Skeletal muscle satellite cell (primary cell): ENCODE measurements around the gene RBFOX1.

Experiments used
- H3K27me3 ChIP-seq: 2 replicates; pipeline ENCODE4 v1.7.0; 2013; ENCODE audit warnings: low read length; ENCODE audit not compliant: control insufficient read depth, insufficient read depth
- H3K36me3 ChIP-seq: 2 replicates; pipeline ENCODE4 v1.7.0; 2013; ENCODE audit warnings: mild to moderate bottlenecking, control low read depth, low read length; ENCODE audit not compliant: insufficient read depth
- H3K4me1 ChIP-seq: 2 replicates; pipeline ENCODE4 v1.7.0; 2013; ENCODE audit warnings: low read length; ENCODE audit not compliant: control insufficient read depth, insufficient read depth
- H3K4me2 ChIP-seq: 2 replicates; pipeline ENCODE4 v1.7.0; 2013; ENCODE audit warnings: mild to moderate bottlenecking, low read length
- H3K4me3 ChIP-seq: 2 replicates; pipeline ENCODE4 v1.7.0; 2013; ENCODE audit warnings: low read length
- H3K9ac ChIP-seq: 2 replicates; pipeline ENCODE4 v1.7.0; 2013; ENCODE audit warnings: mild to moderate bottlenecking, low read depth, low read length, moderate library complexity
- H3K9me3 ChIP-seq: replicated peaks from 2 replicates; pipeline ENCODE4 v1.7.0; 2013; ENCODE audit warnings: mild to moderate bottlenecking, control low read depth, low read length

Gene RBFOX1

DNA sequence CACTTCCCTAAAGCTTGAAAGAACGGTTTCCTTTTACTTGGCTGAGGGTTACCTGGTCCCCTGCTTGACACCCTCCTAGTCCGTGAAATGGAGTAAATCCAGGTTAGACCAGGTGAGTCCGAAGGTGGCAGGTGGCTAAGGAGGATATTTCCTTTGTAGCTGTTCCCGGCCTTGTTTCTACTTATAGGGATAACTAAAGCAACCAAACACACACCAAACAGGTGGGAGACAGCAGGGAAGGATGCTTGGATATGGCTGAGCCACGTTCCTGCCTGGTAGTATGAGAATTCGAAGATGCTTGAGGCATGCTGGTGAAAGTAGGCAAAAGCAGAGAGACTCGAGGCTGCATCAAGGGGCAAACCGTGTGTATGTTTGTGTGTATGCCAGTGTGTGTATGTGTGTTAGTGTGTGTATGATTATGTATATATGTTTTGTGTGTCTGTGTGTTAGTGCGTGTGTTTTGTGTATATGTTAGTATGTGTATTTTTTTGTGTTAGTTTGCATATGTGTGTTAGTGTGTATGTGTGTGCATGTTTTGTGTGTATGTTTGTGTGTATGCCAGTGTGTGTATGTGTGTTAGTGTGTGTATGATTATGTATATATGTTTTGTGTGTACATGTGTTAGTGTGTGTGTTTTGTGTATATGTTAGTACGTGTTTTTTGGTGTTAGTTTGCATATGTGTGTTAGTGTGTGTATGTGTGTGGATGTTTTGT, 28.9 kb downstream of the RBFOX1 start:
- peaks cover 9% of the 10 kb centered on the region for H3K4me1 ChIP-seq
- H3K36me3 ChIP-seq: no peaks in the 10 kb centered on the region

GRCh38 chr16:7362231-7362630, 29.6 kb downstream of the RBFOX1 start:
- H3K27me3 ChIP-seq: no peaks in the 10 kb centered on the region
- peaks cover 9% of the 10 kb centered on the region for H3K4me1 ChIP-seq
- H3K9ac ChIP-seq: no peak overlapping the region
- H3K4me3 ChIP-seq: no peak overlapping the region
- H3K36me3 ChIP-seq: no peaks in the 10 kb centered on the region
- no peak overlapping the region for H3K4me2 ChIP-seq
- no peaks in the 10 kb centered on the region for H3K9me3 ChIP-seq

More for the DNA sequence above, 28.9 kb downstream of the RBFOX1 start:
- no peaks in the 10 kb centered on the region for H3K9me3 ChIP-seq
- H3K9ac ChIP-seq: no peak overlapping the region
- H3K27me3 ChIP-seq: no peaks in the 10 kb centered on the region
- no peak overlapping the region for H3K4me2 ChIP-seq
- no peak overlapping the region for H3K4me3 ChIP-seq

DNA sequence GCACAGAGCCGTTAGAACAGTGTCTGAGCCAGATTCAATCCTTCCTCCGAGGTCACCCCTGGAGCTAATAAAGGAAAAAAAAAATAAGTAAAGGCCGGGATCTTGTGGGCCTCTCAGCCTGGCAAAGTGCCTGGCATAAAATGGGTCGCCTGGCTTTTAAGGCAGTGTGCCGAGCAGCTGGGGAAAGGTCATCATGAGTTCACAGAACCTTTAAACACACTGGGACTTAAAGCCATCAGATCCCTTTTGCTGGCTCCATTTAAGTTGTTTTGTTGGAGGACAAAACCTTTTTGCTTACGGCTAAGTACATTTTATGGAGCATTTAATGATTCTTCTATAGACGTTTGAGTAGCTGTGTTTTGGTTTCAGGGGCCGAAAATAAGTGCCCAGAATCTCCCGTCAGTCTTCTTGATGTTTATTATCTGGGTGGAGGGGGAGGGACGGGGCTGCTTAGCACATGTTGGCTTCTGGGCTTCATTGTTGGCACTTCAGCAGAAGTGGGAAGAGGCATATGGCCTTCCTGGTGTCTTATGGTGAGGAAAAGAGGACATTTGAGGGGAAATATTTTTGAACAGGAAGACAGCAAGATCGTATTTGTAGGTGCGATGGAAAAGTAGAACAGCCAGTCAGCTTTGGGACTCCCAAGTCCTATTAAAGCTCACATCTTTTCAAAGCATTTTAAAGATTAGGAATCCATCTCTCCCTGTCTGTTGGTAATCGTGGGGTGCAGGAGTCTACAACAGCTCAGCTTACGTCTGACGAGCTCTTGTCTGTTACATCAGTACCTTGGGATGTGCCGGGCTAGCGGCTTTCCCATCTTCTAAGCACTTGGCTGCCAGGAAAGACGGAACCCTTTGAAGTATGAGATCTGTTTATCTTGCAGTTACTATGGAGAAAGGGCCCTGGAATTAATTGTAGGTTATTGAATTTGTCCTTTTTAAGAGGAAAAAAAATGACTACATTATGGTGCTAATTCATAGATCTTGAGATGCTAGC, 31.1 kb downstream of the RBFOX1 start:
- no peak overlapping the region for H3K4me3 ChIP-seq
- H3K4me2 ChIP-seq: no peak overlapping the region
- peaks cover 9% of the 10 kb centered on the region for H3K4me1 ChIP-seq
- H3K36me3 ChIP-seq: no peaks in the 10 kb centered on the region
- H3K9me3 ChIP-seq: no peaks in the 10 kb centered on the region
- H3K27me3 ChIP-seq: no peaks in the 10 kb centered on the region
- no peak overlapping the region for H3K9ac ChIP-seq

DNA sequence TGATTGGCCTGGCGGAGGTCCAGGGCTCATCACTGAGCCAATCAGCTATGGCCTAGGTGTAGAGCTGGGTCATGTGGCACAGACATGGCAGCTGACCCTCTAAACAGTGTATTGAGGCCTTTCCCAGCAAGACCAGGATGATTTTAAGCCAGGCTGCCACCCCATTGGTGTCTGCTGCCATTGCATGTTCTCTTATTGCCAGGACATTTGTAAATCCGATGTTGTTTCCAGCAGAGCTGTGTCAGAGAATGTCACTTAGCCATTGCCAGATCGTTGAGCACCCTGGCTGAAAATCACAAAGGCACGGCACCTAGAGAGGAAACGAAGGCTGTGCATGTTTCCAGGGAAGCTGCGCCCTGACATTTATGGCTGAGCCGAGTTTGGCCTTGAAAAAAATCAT, 33.4 kb downstream of the RBFOX1 start:
- H3K4me1 ChIP-seq: peaks cover 9% of the 10 kb centered on the region
- no peaks in the 10 kb centered on the region for H3K9me3 ChIP-seq
- no peak overlapping the region for H3K9ac ChIP-seq
- H3K27me3 ChIP-seq: no peaks in the 10 kb centered on the region
- no peaks in the 10 kb centered on the region for H3K36me3 ChIP-seq
- no peak overlapping the region for H3K4me2 ChIP-seq
- no peak overlapping the region for H3K4me3 ChIP-seq

GRCh38 chr16:7366993-7367880, 34.6 kb downstream of the RBFOX1 start:
- H3K4me2 ChIP-seq: no peak overlapping the region
- H3K9ac ChIP-seq: no peak overlapping the region
- no peak overlapping the region for H3K4me3 ChIP-seq
- H3K27me3 ChIP-seq: no peaks in the 10 kb centered on the region
- no peaks in the 10 kb centered on the region for H3K9me3 ChIP-seq
- peaks cover 9% of the 10 kb centered on the region for H3K4me1 ChIP-seq
- H3K36me3 ChIP-seq: no peaks in the 10 kb centered on the region

GRCh38 chr16:7369204-7369603, 36.6 kb downstream of the RBFOX1 start:
- no peaks in the 10 kb centered on the region for H3K27me3 ChIP-seq
- no peak overlapping the region for H3K4me2 ChIP-seq
- H3K9me3 ChIP-seq: no peaks in the 10 kb centered on the region
- H3K4me3 ChIP-seq: no peak overlapping the region
- H3K4me1 ChIP-seq: no peaks in the 10 kb centered on the region
- no peaks in the 10 kb centered on the region for H3K36me3 ChIP-seq
- no peak overlapping the region for H3K9ac ChIP-seq

GRCh38 chr16:7372095-7372494, 39.5 kb downstream of the RBFOX1 start:
- Histone ChIP-seq H3K4me3 (no peak overlapping the region), H3K9ac (no peak overlapping the region), H3K9me3 (no peaks in the 10 kb centered on the region), H3K36me3 (no peaks in the 10 kb centered on the region), H3K4me1 (no peaks in the 10 kb centered on the region), H3K27me3 (no peaks in the 10 kb centered on the region), H3K4me2 (no peak overlapping the region)

DNA sequence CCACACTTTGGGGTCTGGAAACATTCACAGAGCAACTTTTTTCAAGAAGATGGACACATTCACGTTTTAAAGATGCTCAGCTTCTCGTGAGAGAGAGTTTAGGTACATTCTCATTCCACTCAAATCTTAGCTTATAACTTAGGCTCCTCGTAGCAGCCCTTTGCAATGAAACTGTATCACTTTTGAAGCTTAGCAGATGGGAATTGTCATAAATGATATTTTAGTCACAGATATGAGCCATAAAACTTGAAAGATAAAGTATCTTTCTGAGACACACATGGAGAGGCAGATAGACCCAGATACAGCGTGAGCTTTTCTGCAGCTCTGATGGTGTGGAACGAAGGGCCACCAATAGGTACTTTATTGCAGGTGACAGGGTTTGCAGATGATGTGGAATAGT, 41.1 kb downstream of the RBFOX1 start:
- Histone ChIP-seq H3K4me2 (no peak overlapping the region), H3K9ac (no peak overlapping the region), H3K9me3 (no peaks in the 10 kb centered on the region), H3K4me1 (no peaks in the 10 kb centered on the region), H3K27me3 (no peaks in the 10 kb centered on the region), H3K4me3 (no peak overlapping the region), H3K36me3 (no peaks in the 10 kb centered on the region)

- H3K27me3 ChIP-seq: no peaks in the 10 kb centered on the region
- no peaks in the 10 kb centered on the region for H3K36me3 ChIP-seq
- H3K4me3 ChIP-seq: no peak overlapping the region
- H3K4me2 ChIP-seq: no peak overlapping the region
- H3K4me1 ChIP-seq: no peaks in the 10 kb centered on the region
- no peaks in the 10 kb centered on the region for H3K9me3 ChIP-seq
- no peak overlapping the region for H3K9ac ChIP-seq
These were observed 42.0 kb downstream of the RBFOX1 start for GRCh38 chr16:7374614-7375174.

GRCh38 chr16:7376227-7376626, 43.6 kb downstream of the RBFOX1 start:
- no peaks in the 10 kb centered on the region for H3K27me3 ChIP-seq
- H3K36me3 ChIP-seq: no peaks in the 10 kb centered on the region
- no peak overlapping the region for H3K4me2 ChIP-seq
- H3K9ac ChIP-seq: no peak overlapping the region
- H3K4me3 ChIP-seq: no peak overlapping the region
- H3K9me3 ChIP-seq: no peaks in the 10 kb centered on the region
- H3K4me1 ChIP-seq: no peaks in the 10 kb centered on the region

GRCh38 chr16:7377231-7377630, 44.6 kb downstream of the RBFOX1 start:
- H3K27me3 ChIP-seq: no peaks in the 10 kb centered on the region
- no peaks in the 10 kb centered on the region for H3K9me3 ChIP-seq
- no peak overlapping the region for H3K4me2 ChIP-seq
- H3K4me3 ChIP-seq: no peak overlapping the region
- no peaks in the 10 kb centered on the region for H3K36me3 ChIP-seq
- H3K4me1 ChIP-seq: no peaks in the 10 kb centered on the region
- H3K9ac ChIP-seq: no peak overlapping the region
